ENCODE measurements around the gene NMT2.

NMT2 gene

DNA sequence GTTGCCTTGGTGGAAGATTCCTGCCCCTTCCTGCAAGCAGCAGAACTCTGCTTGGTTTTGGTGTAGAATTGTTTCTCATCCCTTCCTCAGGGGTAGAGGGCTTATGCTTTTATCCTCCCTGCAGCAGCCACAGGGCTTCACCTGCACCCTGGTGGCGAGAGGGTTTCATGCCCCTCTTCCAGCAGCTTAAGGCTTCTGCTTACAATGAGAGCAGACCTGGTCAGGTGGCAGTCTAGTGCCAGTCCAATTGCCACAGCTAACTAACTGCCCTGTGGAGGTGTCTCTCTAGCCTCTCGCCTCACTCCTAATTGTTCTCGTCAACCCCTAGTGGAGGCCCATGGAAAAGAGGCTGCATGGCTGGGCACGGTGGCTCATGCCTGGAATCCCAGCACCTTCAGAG, 99.3 kb downstream of the NMT2 start:
- Histone ChIP-seq H2AFZ (ENCODE audit: low read depth, low read length) (no peak overlapping the region), H3K9ac (ENCODE audit: low read length) (no peak overlapping the region), H3K9me3 (ENCODE audit: insufficient read depth, low read length) (no peaks in the 10 kb centered on the region), H3K27me3 (ENCODE audit: low read depth, low read length) (no peaks in the 10 kb centered on the region), H3K79me2 (ENCODE audit: low read length) (no peaks in the 10 kb centered on the region), H4K20me1 (ENCODE audit: insufficient read depth, low read length) (no peaks in the 10 kb centered on the region), H3K4me2 (ENCODE audit: low read length) (no peak overlapping the region), H3K4me3 (ENCODE audit: low read length) (no peak overlapping the region), H3K36me3 (replicated peaks; ENCODE audit: low read depth, low read length) (no peaks in the 10 kb centered on the region), H3K27ac (ENCODE audit: low read length) (no peak overlapping the region), H3K4me1 (ENCODE audit: low read length) (no peaks in the 10 kb centered on the region)
- TF ChIP-seq, protein P1, sequence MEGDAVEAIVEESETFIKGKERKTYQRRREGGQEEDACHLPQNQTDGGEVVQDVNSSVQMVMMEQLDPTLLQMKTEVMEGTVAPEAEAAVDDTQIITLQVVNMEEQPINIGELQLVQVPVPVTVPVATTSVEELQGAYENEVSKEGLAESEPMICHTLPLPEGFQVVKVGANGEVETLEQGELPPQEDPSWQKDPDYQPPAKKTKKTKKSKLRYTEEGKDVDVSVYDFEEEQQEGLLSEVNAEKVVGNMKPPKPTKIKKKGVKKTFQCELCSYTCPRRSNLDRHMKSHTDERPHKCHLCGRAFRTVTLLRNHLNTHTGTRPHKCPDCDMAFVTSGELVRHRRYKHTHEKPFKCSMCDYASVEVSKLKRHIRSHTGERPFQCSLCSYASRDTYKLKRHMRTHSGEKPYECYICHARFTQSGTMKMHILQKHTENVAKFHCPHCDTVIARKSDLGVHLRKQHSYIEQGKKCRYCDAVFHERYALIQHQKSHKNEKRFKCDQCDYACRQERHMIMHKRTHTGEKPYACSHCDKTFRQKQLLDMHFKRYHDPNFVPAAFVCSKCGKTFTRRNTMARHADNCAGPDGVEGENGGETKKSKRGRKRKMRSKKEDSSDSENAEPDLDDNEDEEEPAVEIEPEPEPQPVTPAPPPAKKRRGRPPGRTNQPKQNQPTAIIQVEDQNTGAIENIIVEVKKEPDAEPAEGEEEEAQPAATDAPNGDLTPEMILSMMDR (IDR thresholded peaks at IDR 0.05; ENCODE audit: low read depth, low read length), result no peak
- no peak for TF ChIP-seq EZH2phosphoT487 (IDR thresholded peaks at IDR 0.05; ENCODE audit: low read depth)

DNA sequence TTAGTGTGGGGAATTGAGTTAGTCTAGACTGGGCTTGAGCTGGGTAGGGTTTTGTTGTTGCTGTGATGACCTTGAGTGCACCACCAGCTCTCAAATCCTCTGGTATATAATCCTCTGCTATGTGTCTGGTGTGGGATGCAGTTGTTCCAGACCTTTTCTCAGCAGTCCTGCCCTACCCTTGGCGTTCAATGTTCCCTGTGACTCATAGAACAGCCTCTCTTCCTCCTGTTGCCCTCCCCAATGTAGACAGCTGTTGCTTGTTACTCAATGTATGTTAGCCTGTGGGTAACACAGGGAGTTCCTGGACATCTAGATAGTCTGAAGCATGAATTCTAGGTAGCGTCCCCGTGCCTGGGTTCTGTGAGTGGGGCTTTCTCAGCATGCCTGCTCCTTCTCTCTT, 99.7 kb downstream of the NMT2 start:
- Histone ChIP-seq H3K4me3 (ENCODE audit: low read length) (no peak overlapping the region), H3K27ac (ENCODE audit: low read length) (no peak overlapping the region), H3K9me3 (ENCODE audit: insufficient read depth, low read length) (no peaks in the 10 kb centered on the region), H3K9ac (ENCODE audit: low read length) (no peak overlapping the region), H2AFZ (ENCODE audit: low read depth, low read length) (no peak overlapping the region), H3K27me3 (ENCODE audit: low read depth, low read length) (no peaks in the 10 kb centered on the region), H3K79me2 (ENCODE audit: low read length) (no peaks in the 10 kb centered on the region), H3K36me3 (replicated peaks; ENCODE audit: low read depth, low read length) (no peaks in the 10 kb centered on the region), H4K20me1 (ENCODE audit: insufficient read depth, low read length) (no peaks in the 10 kb centered on the region), H3K4me2 (ENCODE audit: low read length) (no peak overlapping the region), H3K4me1 (ENCODE audit: low read length) (no peaks in the 10 kb centered on the region)
- TF ChIP-seq, protein P1 (IDR thresholded peaks at IDR 0.05; ENCODE audit: low read depth, low read length), result no peak
- no peak for TF ChIP-seq EZH2phosphoT487 (IDR thresholded peaks at IDR 0.05; ENCODE audit: low read depth)

GRCh38 chr10:15067154-15067553, 101.3 kb downstream of the NMT2 start:
- no peak overlapping the region for H3K4me2 ChIP-seq (ENCODE audit: low read length)
- H3K27ac ChIP-seq (ENCODE audit: low read length), result no peak overlapping the region
- no peak overlapping the region for H2AFZ ChIP-seq (ENCODE audit: low read depth, low read length)

GRCh38 chr10:15060638-15061037, 107.9 kb downstream of the NMT2 start:
- Histone ChIP-seq H3K4me2 (ENCODE audit: low read length) (no peak overlapping the region), H3K36me3 (replicated peaks; ENCODE audit: low read depth, low read length) (no peaks in the 10 kb centered on the region), H4K20me1 (ENCODE audit: insufficient read depth, low read length) (no peaks in the 10 kb centered on the region), H3K79me2 (ENCODE audit: low read length) (no peaks in the 10 kb centered on the region), H3K4me3 (ENCODE audit: low read length) (no peak overlapping the region), H3K9me3 (ENCODE audit: insufficient read depth, low read length) (no peaks in the 10 kb centered on the region), H3K9ac (ENCODE audit: low read length) (no peak overlapping the region), H2AFZ (ENCODE audit: low read depth, low read length) (no peak overlapping the region), H3K27ac (ENCODE audit: low read length) (no peak overlapping the region), H3K4me1 (ENCODE audit: low read length) (no peaks in the 10 kb centered on the region), H3K27me3 (ENCODE audit: low read depth, low read length) (no peaks in the 10 kb centered on the region)
- no peak for TF ChIP-seq EZH2phosphoT487 (IDR thresholded peaks at IDR 0.05; ENCODE audit: low read depth)
- TF ChIP-seq, protein P1 (IDR thresholded peaks at IDR 0.05; ENCODE audit: low read depth, low read length), result no peak

More at GRCh38 chr10:15067154-15067553, 101.3 kb downstream of the NMT2 start:
- TF ChIP-seq EZH2phosphoT487 (IDR thresholded peaks at IDR 0.05; ENCODE audit: low read depth), result no peak
- TF ChIP-seq, protein P1 (IDR thresholded peaks at IDR 0.05; ENCODE audit: low read depth, low read length), result no peak
- Histone ChIP-seq H4K20me1 (ENCODE audit: insufficient read depth, low read length) (no peaks in the 10 kb centered on the region), H3K4me3 (ENCODE audit: low read length) (no peak overlapping the region), H3K4me1 (ENCODE audit: low read length) (no peaks in the 10 kb centered on the region), H3K9me3 (ENCODE audit: insufficient read depth, low read length) (no peaks in the 10 kb centered on the region), H3K9ac (ENCODE audit: low read length) (no peak overlapping the region), H3K27me3 (ENCODE audit: low read depth, low read length) (no peaks in the 10 kb centered on the region), H3K36me3 (replicated peaks; ENCODE audit: low read depth, low read length) (no peaks in the 10 kb centered on the region), H3K79me2 (ENCODE audit: low read length) (no peaks in the 10 kb centered on the region)
